Measurements from ENCODE around the gene SEMA6B.

Gene SEMA6B

DNA sequence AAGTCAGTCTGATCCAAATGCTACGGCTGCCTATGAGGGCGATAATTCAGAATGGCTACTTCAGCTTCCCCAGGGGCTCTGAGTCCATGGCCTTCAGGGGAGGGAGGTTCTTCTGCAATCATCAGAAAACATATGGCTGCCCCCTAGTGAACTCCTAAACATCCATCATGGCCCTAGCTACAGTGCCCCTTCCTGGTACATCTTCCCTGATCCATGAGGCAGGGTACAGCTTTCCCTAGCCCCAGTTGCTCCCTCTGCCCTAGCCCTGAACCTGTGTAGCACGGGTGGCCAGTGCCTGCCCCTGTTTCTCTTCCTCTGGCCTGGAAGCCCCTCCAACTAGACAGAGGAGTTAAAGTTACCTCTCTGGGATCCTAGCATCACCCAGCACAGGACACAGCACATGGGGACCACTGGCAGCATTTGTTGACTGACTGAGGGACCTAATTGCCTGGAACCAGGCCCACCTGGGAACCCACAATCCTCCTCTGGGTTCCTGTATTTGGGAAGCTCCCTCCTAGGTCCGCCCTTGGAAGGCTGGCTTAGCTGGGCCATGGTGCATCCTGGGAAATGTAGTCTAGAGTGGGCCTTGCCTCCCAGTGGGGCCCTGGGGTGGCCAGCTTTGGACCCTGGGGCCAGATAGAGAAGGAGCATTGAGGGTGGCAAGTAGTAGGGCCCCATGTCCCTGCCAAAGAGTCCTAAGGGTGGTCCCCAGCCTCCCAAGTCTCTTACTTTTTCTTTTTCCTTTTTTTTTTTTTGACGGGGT is 17.7 kb upstream of the SEMA6B start:
- peaks cover 18% of the 10 kb centered on the region for H4K20me1 ChIP-seq (ENCODE audit: insufficient read depth, low read length)
- no peak overlapping the region for H3K4me3 ChIP-seq (ENCODE audit: low read length)
- no peak overlapping the region for H3K9ac ChIP-seq (ENCODE audit: low read length)
- H3K79me2 ChIP-seq (ENCODE audit: low read length), result peaks cover 13% of the 10 kb centered on the region
- no peak overlapping the region for H3K4me2 ChIP-seq (ENCODE audit: low read length)
- peaks cover 8% of the 10 kb centered on the region for H3K36me3 ChIP-seq (replicated peaks; ENCODE audit: low read depth, low read length)
- H3K4me1 ChIP-seq (ENCODE audit: low read length), result peaks cover 22% of the 10 kb centered on the region
- no peaks in the 10 kb centered on the region for H3K27me3 ChIP-seq (ENCODE audit: low read depth, low read length)
- H3K27ac ChIP-seq (ENCODE audit: low read length), result no peak overlapping the region
- TF ChIP-seq EZH2phosphoT487 (IDR thresholded peaks at IDR 0.05; ENCODE audit: low read depth), result no peak
- TF ChIP-seq, protein P1, sequence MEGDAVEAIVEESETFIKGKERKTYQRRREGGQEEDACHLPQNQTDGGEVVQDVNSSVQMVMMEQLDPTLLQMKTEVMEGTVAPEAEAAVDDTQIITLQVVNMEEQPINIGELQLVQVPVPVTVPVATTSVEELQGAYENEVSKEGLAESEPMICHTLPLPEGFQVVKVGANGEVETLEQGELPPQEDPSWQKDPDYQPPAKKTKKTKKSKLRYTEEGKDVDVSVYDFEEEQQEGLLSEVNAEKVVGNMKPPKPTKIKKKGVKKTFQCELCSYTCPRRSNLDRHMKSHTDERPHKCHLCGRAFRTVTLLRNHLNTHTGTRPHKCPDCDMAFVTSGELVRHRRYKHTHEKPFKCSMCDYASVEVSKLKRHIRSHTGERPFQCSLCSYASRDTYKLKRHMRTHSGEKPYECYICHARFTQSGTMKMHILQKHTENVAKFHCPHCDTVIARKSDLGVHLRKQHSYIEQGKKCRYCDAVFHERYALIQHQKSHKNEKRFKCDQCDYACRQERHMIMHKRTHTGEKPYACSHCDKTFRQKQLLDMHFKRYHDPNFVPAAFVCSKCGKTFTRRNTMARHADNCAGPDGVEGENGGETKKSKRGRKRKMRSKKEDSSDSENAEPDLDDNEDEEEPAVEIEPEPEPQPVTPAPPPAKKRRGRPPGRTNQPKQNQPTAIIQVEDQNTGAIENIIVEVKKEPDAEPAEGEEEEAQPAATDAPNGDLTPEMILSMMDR (IDR thresholded peaks at IDR 0.05; ENCODE audit: low read depth, low read length), result no peak
- H2AFZ ChIP-seq (ENCODE audit: low read depth, low read length), result no peak overlapping the region
- H3K9me3 ChIP-seq (ENCODE audit: insufficient read depth, low read length), result no peaks in the 10 kb centered on the region

DNA sequence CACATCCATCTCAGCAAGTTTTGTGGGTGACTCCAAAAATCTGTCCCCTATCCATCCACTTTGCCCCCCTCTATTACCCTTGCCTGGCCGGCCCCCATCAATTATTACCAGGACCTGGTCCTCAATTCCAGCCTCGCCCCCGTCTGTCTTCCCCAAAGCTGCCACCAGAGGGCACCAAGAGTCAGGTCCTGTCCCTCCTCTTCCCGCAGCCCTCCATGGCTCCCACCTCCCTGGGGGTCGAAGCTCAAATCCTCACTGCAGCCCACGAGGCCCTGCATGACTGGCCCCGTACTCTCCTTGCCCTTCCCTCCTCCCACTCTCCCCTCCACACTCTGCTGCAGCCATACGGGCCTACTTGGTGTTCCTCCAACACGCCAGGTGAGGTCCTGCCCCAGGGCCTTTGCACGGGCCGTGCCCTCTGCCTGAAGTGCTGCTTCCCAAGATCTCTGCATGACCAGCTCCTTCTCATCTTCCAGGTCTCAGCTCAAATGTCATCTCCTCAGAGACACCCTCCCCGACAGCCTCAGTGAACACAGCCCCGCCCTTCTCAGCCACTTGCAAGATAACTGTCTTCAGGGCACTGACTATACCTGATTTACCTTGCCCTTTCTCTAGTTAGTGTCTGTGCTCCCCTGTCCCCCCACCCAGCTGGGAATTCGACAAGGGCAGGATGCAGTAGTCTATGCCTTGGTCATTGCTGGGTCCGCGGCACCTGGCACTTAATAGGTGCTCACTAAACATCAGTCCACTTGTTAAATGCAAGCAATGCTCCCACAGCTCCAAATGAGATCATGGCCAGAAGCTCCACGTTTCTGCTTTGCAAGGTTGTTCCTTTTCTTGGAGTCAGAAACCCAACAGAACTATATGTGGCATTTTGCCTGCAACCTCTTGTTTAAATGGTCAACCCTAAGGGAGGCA is 16.8 kb upstream of the SEMA6B start:
- peaks cover 13% of the 10 kb centered on the region for H3K79me2 ChIP-seq (ENCODE audit: low read length)
- no peaks in the 10 kb centered on the region for H3K27me3 ChIP-seq (ENCODE audit: low read depth, low read length)
- no peak overlapping the region for H2AFZ ChIP-seq (ENCODE audit: low read depth, low read length)
- H3K4me1 ChIP-seq (ENCODE audit: low read length), result peaks cover 17% of the 10 kb centered on the region
- H3K4me2 ChIP-seq (ENCODE audit: low read length), result no peak overlapping the region
- peaks cover 8% of the 10 kb centered on the region for H3K36me3 ChIP-seq (replicated peaks; ENCODE audit: low read depth, low read length)
- no peak overlapping the region for H3K27ac ChIP-seq (ENCODE audit: low read length)
- peaks cover 18% of the 10 kb centered on the region for H4K20me1 ChIP-seq (ENCODE audit: insufficient read depth, low read length)
- H3K9me3 ChIP-seq (ENCODE audit: insufficient read depth, low read length), result no peaks in the 10 kb centered on the region
- H3K4me3 ChIP-seq (ENCODE audit: low read length), result no peak overlapping the region
- H3K9ac ChIP-seq (ENCODE audit: low read length), result no peak overlapping the region
- TF ChIP-seq EZH2phosphoT487 (IDR thresholded peaks at IDR 0.05; ENCODE audit: low read depth), result no peak
- TF ChIP-seq, protein P1 (IDR thresholded peaks at IDR 0.05; ENCODE audit: low read depth, low read length), result peak; percentile 87

DNA sequence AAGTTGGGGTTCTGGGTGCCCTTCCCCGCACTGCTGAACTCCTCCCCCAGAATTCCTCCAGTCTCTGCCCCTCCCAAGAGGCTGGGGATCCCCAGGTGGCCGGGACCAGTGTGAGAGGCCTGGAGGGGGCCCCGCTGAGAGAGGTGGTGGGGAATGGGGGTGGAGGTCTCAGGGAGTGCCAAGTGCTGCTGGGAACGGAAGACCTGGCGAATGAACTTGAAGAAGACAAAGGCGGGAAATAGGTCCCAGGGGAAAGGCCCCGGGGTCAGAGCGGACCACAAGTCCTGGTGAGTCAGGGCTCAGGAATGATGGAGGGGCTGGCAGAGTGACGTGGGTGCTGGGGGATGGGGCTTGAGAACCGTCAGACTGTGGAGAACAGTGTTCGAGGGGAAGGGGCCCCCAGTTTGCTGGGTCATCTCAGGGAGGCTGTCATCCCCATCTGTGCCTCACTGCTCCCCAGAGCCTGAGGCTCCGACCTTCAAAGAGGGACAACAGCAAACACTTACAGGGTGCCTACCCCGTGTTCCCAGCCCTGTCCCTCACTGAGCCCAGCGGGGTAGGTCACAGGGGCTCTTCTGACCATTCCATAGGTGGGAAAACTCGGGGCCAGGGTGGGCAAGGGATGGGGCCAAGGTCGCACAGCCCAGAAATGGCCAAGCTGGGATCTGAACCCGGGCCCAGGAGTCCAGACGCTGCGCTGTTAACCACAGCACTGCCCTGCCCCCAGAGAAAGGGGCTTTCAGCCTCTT is 16.0 kb upstream of the SEMA6B start:
- H3K27me3 ChIP-seq (ENCODE audit: low read depth, low read length), result no peaks in the 10 kb centered on the region
- H3K36me3 ChIP-seq (replicated peaks; ENCODE audit: low read depth, low read length), result peaks cover 8% of the 10 kb centered on the region
- H4K20me1 ChIP-seq (ENCODE audit: insufficient read depth, low read length), result peaks cover 18% of the 10 kb centered on the region
- H2AFZ ChIP-seq (ENCODE audit: low read depth, low read length), result no peak overlapping the region
- H3K27ac ChIP-seq (ENCODE audit: low read length), result no peak overlapping the region
- H3K9me3 ChIP-seq (ENCODE audit: insufficient read depth, low read length), result no peaks in the 10 kb centered on the region
- H3K4me1 ChIP-seq (ENCODE audit: low read length), result peaks cover 16% of the 10 kb centered on the region
- peaks cover 8% of the 10 kb centered on the region; the same call in 1 of the 2 replicates for H3K79me2 ChIP-seq (ENCODE audit: low read length)
- no peak overlapping the region for H3K4me3 ChIP-seq (ENCODE audit: low read length)
- TF ChIP-seq, protein P1 (IDR thresholded peaks at IDR 0.05; ENCODE audit: low read depth, low read length), result no peak
- no peak for TF ChIP-seq EZH2phosphoT487 (IDR thresholded peaks at IDR 0.05; ENCODE audit: low read depth)
- peak overlapping the region; percentile 1; the same call in 1 of the 2 replicates for H3K4me2 ChIP-seq (ENCODE audit: low read length)
- no peak overlapping the region for H3K9ac ChIP-seq (ENCODE audit: low read length)
